HL-60/S4 treated with retinoic acid at 250 ng/mL for 4 days and 3 days (cell line): Measurements from ENCODE around the gene MYO5B.

Experiments
- in situ Hi-C: fragments of 300-500 bp; cut with MboI; formaldehyde crosslinking; loops from 2 replicates; pipeline ENCODE4 v1.7.0; 2022; ENCODE audit warnings: low sequenced_read_pairs

Gene MYO5B

GRCh38 chr18:50154420-50154819 is 40.5 kb downstream of the MYO5B start:
- in situ Hi-C loops: no loop called here

DNA sequence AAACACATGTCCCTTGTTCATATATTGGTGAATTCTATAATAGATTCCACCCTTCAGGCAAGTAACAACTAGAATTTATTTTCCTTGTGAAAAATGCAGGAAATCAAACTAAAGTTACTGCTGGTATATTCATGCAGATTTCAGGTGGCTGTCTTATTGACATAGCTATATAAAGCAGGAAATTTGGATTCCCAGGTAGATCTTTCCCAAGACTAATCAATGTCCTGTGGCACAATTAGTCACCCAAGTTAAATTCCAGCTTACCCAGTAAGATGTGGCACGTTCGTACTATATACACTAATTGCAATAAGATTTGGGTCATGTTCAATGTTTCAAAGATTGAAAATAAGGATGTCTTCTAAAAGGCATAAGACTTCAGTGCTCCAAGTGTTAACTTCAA is 42.0 kb downstream of the MYO5B start:
- in situ Hi-C loops: no loop called here

DNA sequence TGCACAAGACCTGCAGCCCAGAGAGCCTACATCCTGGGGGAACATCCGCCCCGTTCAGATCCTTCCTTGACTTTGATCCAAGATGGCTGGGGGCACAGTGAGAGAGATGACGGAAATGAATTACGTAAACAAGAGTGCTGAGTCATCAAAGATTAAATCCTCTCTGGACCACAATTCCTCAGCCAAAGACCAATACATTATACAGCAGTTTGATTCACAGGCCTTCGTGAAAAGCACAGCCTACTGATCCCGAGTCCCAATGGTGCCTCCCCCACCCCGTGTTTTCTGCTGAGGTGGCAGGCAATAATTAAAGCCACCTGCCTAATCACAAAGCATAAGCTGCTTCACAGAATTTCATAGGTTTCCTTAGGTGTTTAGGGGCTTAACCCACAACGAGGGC is 43.0 kb downstream of the MYO5B start:
- in situ Hi-C loops: no loop called here

- in situ Hi-C loops: no loop called here
These were observed 50.4 kb downstream of the MYO5B start for GRCh38 chr18:50144540-50144939.

- in situ Hi-C loops: no loop called here
These were observed 51.1 kb downstream of the MYO5B start for GRCh38 chr18:50143886-50144285.

DNA sequence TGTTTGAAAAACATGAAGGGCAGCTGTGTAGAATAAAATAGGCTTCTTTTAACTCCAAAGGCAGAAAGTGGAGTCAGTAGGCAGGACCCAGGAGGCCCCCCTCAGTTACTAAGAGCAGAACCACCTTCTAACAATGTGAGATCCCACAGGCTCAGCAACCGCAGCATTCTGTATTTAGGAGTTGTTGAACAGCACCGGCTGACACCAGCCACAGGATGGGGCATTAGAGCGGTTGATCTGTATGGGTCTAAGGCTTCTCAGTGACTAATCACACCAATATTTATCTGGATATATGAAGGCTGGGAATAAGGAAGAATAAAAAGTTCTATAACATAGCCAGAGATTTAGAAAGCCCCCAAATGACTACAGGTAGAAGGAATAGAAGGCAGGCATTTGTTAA is 51.7 kb downstream of the MYO5B start:
- in situ Hi-C loops: no loop called here

DNA sequence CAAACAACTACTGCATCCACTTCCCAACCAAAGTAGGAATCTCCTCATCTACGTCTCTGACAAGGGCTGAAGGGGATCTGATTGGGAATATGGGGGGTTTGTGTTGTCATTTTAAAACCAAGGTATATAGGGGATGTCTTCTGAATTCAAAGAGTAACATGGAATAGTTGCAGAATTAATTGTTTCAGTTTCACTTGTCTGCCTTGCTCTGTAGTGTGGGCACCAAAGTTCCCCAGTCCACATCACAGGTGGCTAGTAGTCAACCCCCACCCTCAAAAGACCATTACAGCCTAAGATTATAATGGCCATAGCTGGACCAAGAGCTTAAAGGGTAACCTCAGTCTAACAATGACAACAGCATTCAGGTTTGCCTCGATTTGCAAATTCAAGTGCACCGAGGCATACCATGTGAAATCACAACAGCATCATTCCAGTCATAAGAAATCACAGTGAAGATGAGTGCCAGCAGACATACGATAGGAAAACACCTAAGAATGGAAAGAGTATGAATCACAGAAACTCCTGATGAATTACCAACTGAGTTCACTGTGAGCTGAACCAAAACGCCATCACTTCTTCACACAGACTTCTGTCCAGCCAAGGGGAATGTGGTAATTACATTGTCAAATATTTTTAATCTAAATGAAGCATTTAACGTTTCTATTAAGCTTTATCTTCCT is 52.4 kb downstream of the MYO5B start:
- in situ Hi-C loops: no loop called here

DNA sequence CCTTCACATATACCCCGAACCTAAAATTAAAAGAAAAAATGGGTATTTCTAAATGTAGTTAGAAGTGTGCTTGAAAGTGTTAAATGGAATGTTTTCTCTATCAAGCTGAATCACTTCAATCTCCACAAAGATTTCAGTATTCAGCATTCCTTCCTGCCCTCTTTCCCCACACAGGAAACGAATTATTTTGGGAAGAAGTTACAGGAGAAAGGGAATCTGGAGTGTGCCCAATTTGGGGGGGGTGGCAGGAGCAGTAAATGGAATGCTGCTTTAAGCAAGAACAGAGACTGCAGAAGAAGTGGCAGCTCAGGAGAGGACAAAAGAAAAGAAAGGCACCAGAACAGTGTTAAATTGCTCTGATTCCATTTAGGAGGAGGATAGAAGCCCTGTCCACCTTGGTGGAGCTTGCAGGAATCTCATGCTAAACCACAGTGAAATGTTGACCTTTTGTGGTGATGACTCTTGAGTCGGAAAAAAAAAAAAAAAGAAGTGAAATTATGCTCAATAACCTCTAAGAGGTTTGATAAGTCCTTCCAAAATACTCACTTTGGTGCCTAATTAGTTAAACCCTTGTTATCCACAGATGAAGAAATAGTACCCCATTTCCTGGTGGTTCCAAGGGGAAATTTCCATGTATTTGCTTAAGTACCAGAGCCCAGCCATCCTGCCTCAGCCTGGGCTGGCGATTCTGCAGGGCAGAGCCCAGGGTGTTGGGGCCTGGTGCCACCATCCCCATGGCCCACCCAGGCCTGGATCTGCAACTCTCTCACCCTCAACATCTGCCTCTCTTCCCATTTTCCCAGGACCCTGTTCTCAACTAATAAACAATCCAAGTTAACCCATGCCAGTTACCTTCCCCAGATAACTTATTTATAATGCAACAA is 56.5 kb downstream of the MYO5B start:
- in situ Hi-C loops: no loop called here

DNA sequence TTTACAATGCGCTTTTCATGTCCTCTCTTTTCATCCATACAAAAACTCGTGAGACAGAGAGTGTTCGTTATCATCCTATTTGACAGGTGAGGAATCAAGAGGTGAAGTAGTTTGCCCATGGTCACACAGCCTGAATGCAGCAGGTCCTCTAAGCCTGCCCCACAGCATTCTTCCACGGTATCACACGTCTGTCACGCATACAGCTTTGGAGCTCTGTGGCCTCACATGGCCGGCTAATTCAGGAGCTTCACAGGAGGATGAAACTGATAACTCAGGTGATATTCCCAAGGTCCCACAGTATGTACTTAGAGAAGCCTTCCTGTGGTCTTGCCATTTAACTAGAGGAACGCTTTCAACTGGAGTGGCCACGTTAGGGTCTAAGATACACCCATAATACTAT is 59.0 kb downstream of the MYO5B start:
- in situ Hi-C loops: no loop called here

DNA sequence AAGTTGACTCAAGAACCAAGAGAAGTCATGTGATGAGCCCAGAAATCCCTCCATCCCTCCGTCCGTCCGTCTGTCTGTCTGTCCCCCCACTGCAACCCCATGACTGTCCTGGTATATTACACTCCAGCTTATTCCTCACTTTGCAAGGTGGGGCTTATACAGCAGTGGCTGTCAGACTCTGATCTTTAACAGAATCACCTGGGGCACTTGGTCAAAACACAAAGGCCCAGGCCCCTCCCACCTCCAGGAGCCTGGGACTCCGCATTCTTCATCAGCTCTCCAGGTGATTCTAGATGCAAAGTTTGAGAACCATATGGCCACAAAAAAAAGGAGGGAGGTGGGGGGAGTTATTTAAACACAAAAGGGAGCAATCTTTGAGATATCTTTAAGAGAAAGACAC is 61.4 kb downstream of the MYO5B start:
- in situ Hi-C loops: no loop called here

- in situ Hi-C loops: no loop called here
These were observed 63.4 kb downstream of the MYO5B start for GRCh38 chr18:50131591-50131990.

DNA sequence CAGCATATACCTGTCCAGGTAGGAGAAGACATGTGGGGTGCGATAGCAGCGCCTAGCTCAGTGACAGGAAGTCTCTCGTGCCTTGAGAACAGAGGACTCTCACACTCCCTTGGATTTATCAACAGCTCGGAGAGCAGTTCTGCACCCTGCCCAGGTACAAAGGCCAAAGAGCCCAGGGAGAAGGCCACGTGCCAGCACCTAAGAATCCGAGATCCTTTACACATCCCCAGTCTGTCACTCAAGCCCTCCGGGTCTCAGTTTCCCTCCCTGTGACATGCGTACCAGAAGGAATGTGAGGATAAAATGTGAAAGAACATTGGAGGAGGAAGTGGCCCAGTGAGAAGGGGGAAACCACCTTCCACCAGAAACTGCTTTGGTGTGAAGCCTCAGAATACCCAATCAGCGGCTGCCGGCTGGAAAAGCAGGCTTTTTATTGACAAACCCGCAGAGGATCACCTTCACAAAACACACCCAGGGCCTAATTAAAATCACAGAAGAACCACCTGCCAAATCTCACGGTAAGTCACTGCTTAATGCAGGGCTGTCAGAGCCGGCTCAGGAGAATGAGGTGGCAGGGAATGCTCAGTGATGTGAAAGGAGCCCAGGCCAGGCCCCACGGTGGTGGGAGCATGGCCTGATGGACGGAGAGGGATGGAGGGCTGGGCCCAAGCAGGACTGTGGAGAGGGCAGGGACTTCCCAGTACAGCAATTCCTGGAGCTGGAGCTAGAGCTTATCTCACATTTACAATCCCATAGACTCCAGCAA is 66.3 kb downstream of the MYO5B start:
- in situ Hi-C loops: no loop called here

GRCh38 chr18:50127516-50128210 is 67.3 kb downstream of the MYO5B start:
- in situ Hi-C loops: no loop called here

DNA sequence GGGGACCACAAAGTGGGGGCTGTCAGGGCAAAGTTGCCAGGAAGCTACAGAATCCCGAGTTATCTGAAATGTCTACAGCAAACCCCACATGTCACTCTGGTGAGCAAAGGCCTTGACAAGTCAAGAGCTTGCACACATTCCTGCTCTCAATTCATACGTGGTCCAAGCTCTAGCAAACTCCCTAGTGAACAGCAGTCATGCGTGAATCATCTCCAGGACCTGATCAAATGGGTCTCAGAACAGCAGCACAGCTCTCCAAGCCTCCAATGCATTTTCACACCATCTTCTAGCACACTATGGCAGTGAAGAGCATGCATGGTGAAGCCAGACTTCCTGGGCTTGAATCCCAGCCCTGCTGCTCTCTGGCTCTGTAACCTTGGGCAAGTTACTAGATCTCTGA is 68.5 kb downstream of the MYO5B start:
- in situ Hi-C loops: no loop called here

DNA sequence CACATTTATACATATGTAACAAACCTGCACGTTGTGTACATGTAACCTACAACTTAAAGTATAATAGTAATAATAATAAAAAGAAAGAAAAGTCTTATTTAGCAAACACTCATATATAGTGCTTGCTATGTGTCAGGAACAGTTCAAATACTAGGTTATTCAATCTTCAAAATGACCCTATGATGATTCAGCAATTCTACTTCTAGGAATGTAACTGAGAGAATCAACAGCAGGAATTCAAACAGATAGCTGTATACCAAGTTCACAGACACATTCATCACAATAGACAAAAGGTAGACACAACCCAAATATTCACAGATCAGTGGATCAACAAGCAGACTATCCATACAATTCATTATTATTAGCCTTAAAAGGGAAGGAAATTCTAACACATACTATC is 69.5 kb downstream of the MYO5B start:
- in situ Hi-C loops: no loop called here

DNA sequence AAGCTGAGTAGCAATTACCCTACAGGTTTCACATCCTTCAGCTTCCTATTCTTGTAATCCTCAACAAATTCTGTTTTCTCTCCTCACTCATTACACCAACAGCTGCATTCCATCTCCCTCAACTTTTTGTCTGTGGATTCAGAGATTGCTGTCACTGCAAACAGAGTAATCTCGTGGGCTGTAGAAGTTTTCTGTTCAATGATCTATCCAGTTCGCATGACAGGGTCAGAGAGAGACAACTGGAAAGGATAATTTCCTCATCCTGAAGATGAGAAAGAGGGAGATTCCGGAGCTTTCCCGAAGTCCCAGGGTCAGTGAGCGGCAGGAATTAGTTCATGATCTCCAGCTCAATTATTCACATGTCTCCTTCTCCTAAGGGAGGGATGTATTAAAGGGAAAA is 75.7 kb downstream of the MYO5B start:
- in situ Hi-C loops: no loop called here

DNA sequence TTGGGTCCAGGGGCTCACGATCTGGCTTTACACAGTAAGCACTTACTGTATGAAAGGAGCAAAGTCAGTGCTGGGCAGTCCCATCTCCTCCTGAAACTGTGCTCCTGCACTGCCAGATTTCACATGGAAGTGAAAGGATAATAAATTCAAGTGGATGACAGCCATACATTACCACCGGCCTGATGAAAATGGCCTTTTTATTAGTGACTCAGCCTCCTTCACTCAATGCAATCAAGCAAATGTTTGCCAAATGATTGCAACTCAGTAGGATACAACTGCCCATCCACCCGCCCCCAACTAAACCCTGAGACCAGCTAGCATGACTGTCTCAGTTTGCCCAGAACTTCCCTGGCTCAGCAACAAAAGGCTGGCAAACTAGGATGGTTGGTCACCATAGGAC is 77.1 kb downstream of the MYO5B start:
- in situ Hi-C loops: no loop called here

GRCh38 chr18:50115095-50115494 is 79.9 kb downstream of the MYO5B start:
- in situ Hi-C loops: no loop called here

- in situ Hi-C loops: no loop called here
These were observed 80.5 kb downstream of the MYO5B start for GRCh38 chr18:50114448-50114847.

DNA sequence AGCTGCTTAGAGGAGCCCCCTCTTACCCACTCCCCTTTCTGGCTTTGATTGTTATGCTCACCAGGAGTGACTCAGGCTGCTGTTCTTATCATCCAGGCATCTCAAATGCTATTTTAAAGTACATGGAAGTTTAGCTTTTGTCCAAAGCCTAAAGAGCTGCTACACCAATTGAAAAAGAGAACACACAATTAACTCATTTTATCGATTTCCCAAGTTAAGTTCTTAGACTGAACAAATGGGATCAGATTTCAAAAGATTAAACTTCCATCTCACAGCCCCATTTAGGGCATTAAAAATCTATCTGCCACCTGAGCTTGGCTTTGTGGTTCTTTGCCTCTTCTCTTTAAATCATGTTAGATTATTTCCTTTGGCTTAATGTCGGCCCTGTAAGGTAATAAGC is 81.2 kb downstream of the MYO5B start:
- in situ Hi-C loops: no loop called here

DNA sequence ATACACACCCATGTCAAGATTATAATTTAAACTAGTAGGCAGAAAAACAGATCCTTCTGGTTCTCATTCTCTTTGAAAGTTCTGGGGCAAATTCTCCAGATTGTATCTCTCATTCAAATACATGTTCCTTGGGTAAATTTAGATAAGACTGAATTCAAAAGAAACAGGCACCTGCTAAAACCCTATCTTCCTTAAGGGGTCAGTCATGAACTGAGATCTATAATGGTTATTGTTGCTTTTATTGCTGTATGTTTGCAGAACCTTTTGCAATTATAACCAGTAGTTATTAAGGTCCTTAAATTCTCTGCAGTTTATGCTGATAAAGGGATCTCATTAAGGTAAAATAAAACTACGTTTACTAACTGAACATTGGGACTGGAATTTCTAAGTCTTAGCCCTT is 83.5 kb downstream of the MYO5B start:
- in situ Hi-C loops: no loop called here
